ENCODE measurements around the gene SPATC1L.

The SPATC1L gene

DNA sequence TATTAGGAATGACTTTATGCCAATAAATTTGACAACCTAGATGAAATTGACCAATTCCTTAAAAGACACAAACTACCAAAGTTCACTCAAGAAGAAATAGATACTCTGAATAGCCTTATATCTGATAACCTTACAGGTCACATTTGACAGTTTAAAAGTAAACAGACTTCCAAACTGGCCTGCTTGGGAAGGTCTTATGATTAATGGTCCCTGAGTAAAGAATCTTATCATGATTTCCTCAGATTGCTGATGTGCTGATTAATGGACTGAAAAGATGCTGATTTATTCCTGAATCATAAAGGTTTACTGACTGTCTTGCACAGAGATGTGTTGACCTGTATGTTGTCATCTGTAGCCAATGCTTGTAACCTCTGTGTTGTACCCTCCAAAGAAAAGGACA lies 19.2 kb downstream of the SPATC1L start:
- DNase-seq (ENCODE audit: low spot score): no peak
- TF ChIP-seq, protein P1, sequence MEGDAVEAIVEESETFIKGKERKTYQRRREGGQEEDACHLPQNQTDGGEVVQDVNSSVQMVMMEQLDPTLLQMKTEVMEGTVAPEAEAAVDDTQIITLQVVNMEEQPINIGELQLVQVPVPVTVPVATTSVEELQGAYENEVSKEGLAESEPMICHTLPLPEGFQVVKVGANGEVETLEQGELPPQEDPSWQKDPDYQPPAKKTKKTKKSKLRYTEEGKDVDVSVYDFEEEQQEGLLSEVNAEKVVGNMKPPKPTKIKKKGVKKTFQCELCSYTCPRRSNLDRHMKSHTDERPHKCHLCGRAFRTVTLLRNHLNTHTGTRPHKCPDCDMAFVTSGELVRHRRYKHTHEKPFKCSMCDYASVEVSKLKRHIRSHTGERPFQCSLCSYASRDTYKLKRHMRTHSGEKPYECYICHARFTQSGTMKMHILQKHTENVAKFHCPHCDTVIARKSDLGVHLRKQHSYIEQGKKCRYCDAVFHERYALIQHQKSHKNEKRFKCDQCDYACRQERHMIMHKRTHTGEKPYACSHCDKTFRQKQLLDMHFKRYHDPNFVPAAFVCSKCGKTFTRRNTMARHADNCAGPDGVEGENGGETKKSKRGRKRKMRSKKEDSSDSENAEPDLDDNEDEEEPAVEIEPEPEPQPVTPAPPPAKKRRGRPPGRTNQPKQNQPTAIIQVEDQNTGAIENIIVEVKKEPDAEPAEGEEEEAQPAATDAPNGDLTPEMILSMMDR (IDR thresholded peaks at IDR 0.05; ENCODE audit: extremely low read depth, missing control alignments): no peak

DNA sequence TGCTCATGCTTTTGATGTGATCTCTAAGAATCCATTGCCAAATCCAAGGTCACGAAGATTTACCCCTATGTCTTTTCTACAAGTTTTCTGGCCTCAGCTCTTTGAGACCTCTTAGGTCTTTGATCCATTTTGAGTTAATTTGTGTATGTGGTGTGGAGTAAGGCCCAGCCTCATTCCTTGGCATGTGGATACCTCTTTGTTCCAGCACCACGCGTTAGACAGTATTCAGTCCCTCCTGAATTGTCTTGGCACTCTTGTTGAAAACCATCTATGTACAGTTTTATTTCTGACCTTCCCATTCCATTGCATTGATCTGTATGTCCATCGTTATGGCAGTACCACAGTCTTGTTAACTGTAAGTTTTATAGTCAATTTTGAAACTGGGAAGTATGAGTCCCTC lies 20.9 kb downstream of the SPATC1L start:
- DNase-seq (ENCODE audit: low spot score): no peak
- TF ChIP-seq, protein P1 (IDR thresholded peaks at IDR 0.05; ENCODE audit: extremely low read depth, missing control alignments): no peak

DNA sequence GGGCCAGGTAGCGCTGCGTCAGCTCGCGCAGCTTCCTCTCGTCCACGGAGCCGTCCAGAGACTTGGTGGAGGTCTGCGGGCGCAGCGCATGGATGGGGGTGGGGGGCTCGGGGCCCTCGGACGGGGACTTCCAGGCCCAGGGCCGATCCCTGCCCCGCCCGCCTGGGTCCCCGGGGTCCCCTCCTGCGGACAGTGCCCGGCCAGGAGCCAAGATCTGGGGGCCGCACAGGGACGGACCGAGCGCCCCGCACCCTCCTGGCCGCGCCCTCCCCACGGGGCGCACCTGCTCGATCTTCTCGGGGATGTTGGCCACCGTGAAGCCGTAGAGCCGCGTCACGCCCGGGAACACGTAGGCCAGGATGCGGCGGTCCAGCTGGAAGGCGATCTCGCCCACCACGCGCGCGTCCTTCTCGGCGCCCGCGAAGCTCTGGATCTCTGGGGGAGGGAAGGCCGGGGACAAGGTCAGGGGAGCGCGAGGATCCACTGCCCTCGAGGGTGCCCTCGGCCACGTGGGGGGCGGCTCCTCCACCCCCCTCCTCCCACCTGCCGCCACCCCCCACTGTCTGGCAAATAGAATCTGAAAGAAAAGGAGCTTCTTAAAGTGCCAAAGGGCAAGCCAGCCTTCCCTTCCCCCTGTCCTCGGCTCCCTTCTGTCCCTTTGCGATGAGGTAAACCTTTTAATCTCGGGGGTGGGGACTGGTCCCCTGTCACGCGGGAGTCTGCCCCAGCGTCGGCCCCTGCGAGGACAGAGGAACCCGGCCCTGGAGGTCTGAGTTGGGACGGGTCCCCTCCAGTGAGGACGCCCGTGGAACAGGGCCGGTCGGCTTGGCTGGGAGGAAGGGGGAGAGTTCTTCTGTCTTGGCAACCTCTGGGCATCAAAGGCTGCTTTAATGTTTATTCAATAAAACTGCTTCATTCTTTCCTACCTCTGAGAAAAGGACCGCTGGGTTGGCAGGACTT lies 22.3 kb downstream of the SPATC1L start:
- DNase-seq (ENCODE audit: low spot score): no peak
- TF ChIP-seq, protein P1 (IDR thresholded peaks at IDR 0.05; ENCODE audit: extremely low read depth, missing control alignments): no peak

DNA sequence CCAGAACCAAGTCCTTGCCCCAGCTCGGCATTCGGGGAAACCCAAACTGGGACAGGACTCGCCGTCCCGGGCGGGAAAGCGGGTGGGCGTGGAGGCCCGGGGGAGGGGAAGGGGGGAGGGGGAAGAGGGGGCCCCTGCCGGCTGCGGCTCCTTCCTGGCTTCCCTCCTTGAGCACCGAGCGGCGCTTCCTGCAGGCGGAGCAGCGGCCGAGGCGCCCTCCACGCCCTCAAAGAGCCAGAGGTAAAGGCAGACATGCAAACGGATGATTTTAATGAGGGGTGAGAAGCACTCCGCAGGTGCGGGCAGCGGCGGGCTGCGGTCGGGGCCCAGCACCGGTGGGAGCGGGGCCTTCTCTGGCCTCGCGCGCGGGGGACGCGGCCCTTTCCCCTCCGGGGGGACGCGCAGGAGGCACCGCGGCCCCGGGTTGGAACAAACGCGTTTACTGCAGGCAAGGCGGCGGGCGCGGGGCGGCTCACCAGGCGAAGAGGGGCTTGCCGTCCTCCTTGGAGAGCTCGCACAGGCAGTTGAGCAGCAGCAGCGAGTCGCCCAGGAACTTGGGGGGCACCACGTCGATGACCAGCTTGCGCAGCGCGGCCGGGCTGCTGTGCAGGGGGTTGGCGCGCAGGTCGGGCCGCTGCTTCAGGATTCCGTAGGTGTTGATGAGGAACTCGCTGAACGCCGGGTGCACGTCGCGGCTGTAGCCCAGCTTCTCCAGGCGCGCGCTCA lies 23.2 kb downstream of the SPATC1L start:
- TF ChIP-seq, protein P1 (IDR thresholded peaks at IDR 0.05; ENCODE audit: extremely low read depth, missing control alignments): no peak
- DNase-seq (ENCODE audit: low spot score): no peak

DNA sequence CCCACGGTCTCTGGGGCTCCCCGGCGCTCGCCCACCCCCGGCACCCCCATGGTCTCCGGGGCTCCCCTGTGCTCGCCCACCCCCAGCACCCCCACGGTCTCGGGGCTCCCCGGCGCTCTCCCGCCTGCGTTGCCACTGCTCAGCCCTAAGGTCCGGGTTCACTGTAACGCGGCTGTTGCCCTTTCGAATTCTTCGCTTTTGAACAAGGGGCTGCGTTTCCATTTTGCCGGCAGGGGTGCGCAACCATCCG lies 23.7 kb downstream of the SPATC1L start:
- DNase-seq (ENCODE audit: low spot score): no peak
- TF ChIP-seq, protein P1 (IDR thresholded peaks at IDR 0.05; ENCODE audit: extremely low read depth, missing control alignments): no peak

DNA sequence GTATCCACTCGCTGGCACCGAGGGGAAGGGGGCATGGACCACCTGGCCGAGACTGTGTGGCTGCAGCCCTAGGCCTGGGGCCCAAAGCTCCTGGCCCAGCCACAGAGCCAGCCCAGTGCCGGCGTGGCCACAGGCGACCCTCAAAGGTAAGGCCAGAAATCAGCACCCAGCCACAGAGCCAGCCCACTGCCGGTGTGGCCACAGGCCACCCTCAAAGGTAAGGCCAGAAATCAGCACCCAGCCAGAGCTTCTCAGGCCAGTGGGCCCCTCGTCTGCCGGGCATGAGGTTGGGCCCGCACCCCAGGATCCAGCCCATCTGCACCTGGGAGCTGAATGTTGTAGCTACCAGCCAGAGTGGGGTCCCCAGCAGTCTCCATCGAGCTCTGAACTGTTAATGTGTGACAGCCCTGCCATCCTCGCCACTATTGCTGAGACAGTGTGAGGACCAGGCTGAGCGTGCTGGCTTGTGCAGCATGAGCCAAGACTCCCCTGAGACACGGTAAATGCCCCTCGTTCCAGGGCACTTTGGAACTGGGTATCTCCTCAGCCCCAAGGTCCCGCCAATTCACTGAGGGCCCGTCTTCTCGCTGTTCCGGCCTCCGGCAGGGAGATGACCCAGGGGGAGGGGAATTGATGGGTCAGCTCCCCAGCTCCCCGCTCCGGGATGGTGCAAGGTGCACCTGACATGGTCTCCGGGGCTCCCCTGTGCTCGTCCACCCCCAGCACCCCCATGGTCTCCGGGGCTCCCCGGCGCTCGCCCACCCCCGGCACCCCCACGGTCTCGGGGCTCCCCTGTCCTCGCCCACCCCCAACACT lies 24.2 kb downstream of the SPATC1L start:
- no peak for DNase-seq (ENCODE audit: low spot score)
- TF ChIP-seq, protein P1 (IDR thresholded peaks at IDR 0.05; ENCODE audit: extremely low read depth, missing control alignments): no peak
